Measurements from ENCODE around the gene H2BW2. TPM values are rescaled to one million over a fixed set of nuclear protein-coding genes. Genes with fewer than 3 reads are reported as not detected.
"Not testable (repeated sequence)": the region's sequence is repeated elsewhere in the genome, so short reads cannot be mapped to it uniquely, and the experiment has no call there.

The H2BW2 gene
- total RNA-seq, 4 donors from 2014 or later: not detected

GRCh38 chrX:104018126-104018525, 21.6 kb upstream of the H2BW2 start:
- ATAC-seq: no peak
- Histone ChIP-seq H3K4me3 (no peak overlapping the region), H3K9me3 (no peaks in the 10 kb centered on the region), H3K27ac (no peak overlapping the region), H3K36me3 (no peaks in the 10 kb centered on the region), H3K27me3 (peaks cover 5% of the 10 kb centered on the region), H3K4me1 (no peaks in the 10 kb centered on the region)
- TF ChIP-seq EP300 (IDR thresholded peaks at IDR 0.05) (no peak), CTCF (IDR thresholded peaks at IDR 0.05) (no peak), POLR2A (IDR thresholded peaks at IDR 0.05) (no peak), POLR2AphosphoS5 (IDR thresholded peaks at IDR 0.05) (no peak)
- WGBS, 2 donors (ENCODE audit: low coverage in 1 of 2): 73% methylated on average over 9 of the region's 11 CpGs; no CpG with 5 or more reads in 1 of the 2 donors

- H3K4me3 ChIP-seq: no peak overlapping the region
- no peak for ATAC-seq
- H3K27ac ChIP-seq: no peak overlapping the region
- H3K36me3 ChIP-seq: no peaks in the 10 kb centered on the region
- H3K4me1 ChIP-seq: no peaks in the 10 kb centered on the region
- peaks cover 10% of the 10 kb centered on the region for H3K27me3 ChIP-seq
- no peaks in the 10 kb centered on the region for H3K9me3 ChIP-seq
- WGBS, 2 donors (ENCODE audit: low coverage in 1 of 2): 79 to 80% methylated on average over 2 to 3 of the region's 4 CpGs
- TF ChIP-seq CTCF (IDR thresholded peaks at IDR 0.05) (no peak), POLR2AphosphoS5 (IDR thresholded peaks at IDR 0.05) (no peak), POLR2A (IDR thresholded peaks at IDR 0.05) (no peak), EP300 (IDR thresholded peaks at IDR 0.05) (no peak)
Measured at GRCh38 chrX:104041003-104041402, 1.2 kb downstream of the H2BW2 start.

GRCh38 chrX:104045642-104046041, 5.9 kb downstream of the H2BW2 start:
- no peaks in the 10 kb centered on the region for H3K4me1 ChIP-seq
- no peak for ATAC-seq
- H3K27ac ChIP-seq: no peak overlapping the region
- H3K9me3 ChIP-seq: no peaks in the 10 kb centered on the region
- WGBS, 2 donors (ENCODE audit: low coverage in 1 of 2): 67 to 75% methylated on average over 2 to 5 of the region's 5 CpGs
- TF ChIP-seq POLR2A (IDR thresholded peaks at IDR 0.05) (no peak), CTCF (IDR thresholded peaks at IDR 0.05) (no peak), EP300 (IDR thresholded peaks at IDR 0.05) (no peak), POLR2AphosphoS5 (IDR thresholded peaks at IDR 0.05) (no peak)
- no peak overlapping the region for H3K4me3 ChIP-seq
- no peaks in the 10 kb centered on the region for H3K36me3 ChIP-seq
- no peaks in the 10 kb centered on the region for H3K27me3 ChIP-seq

GRCh38 chrX:104047171-104047570, 7.4 kb downstream of the H2BW2 start:
- 60 to 70% methylated on average over 1 to 2 of the region's 13 CpGs for WGBS, 2 donors (ENCODE audit: low coverage in 1 of 2)
- Histone ChIP-seq H3K36me3 (no peaks in the 10 kb centered on the region), H3K4me1 (no peaks in the 10 kb centered on the region), H3K27me3 (no peaks in the 10 kb centered on the region), H3K9me3 (no peaks in the 10 kb centered on the region), H3K27ac (no peak overlapping the region), H3K4me3 (no peak overlapping the region)
- ATAC-seq: no peak
- TF ChIP-seq POLR2AphosphoS5 (IDR thresholded peaks at IDR 0.05): no peak
- no peak for TF ChIP-seq CTCF (IDR thresholded peaks at IDR 0.05)
- no peak for TF ChIP-seq EP300 (IDR thresholded peaks at IDR 0.05)
- TF ChIP-seq POLR2A (IDR thresholded peaks at IDR 0.05): no peak

GRCh38 chrX:104054956-104055355, 15.2 kb downstream of the H2BW2 start:
- not testable (repeated sequence) for ATAC-seq, H3K9me3 ChIP-seq, H3K27me3 ChIP-seq, H3K27ac ChIP-seq, H3K4me3 ChIP-seq, H3K4me1 ChIP-seq, H3K36me3 ChIP-seq
- WGBS, 2 donors (ENCODE audit: low coverage in 1 of 2): no CpG with 5 or more reads among the region's 13 CpGs

GRCh38 chrX:104062636-104063035, 22.9 kb downstream of the H2BW2 start:
- H3K27ac ChIP-seq, H3K9me3 ChIP-seq, ATAC-seq, H3K27me3 ChIP-seq, H3K36me3 ChIP-seq, H3K4me3 ChIP-seq, H3K4me1 ChIP-seq: not testable (repeated sequence)
- WGBS, 2 donors (ENCODE audit: low coverage in 1 of 2): no CpG with 5 or more reads among the region's 18 CpGs

- not testable (repeated sequence) for H3K4me3 ChIP-seq, H3K36me3 ChIP-seq, H3K9me3 ChIP-seq, H3K27ac ChIP-seq, H3K27me3 ChIP-seq, H3K4me1 ChIP-seq
- WGBS, 2 donors (ENCODE audit: low coverage in 1 of 2): no CpG with 5 or more reads among the region's 46 CpGs
- peak; percentile 89 for ATAC-seq
Measured at GRCh38 chrX:104075778-104076445, 36.2 kb downstream of the H2BW2 start, which contains the start of gene TMSB15C. TSS of gene TMSB15C (minus strand) at chrX:104076236.

GRCh38 chrX:104077854-104078253, 38.1 kb downstream of the H2BW2 start:
- H3K4me1 ChIP-seq, H3K27me3 ChIP-seq, ATAC-seq, H3K27ac ChIP-seq, H3K4me3 ChIP-seq, H3K9me3 ChIP-seq, H3K36me3 ChIP-seq: not testable (repeated sequence)
- no CpG with 5 or more reads among the region's 6 CpGs for WGBS, 2 donors (ENCODE audit: low coverage in 1 of 2)

Data from gastroesophageal sphincter (tissue), 4 donors.